MM.1S (cell line): Measurements from ENCODE around the gene ARHGEF11.

ENCODE experiments used
- DNase-seq: peaks from one replicate; pipeline ENCODE4 v3.0.0-alpha.2; 2015
- H2AFZ ChIP-seq: fragments of 300-600 bp; sonication (generic); 2 replicates; pipeline ENCODE4 v1.6.0; 2016; ENCODE audit warnings: antibody characterized with exemption, low read length
- H3F3A ChIP-seq: fragments of 300-600 bp; sonication (generic); 2 replicates; pipeline ENCODE4 v1.6.1; 2016; ENCODE audit warnings: mild to moderate bottlenecking, antibody characterized with exemption, low read length, moderate library complexity, mixed read lengths; ENCODE audit not compliant: insufficient read depth
- H3K27ac ChIP-seq: fragments of 300-600 bp; sonication (generic); 2 replicates; pipeline ENCODE4 v1.5.1; 2016; ENCODE audit warnings: mild to moderate bottlenecking, low read length
- H3K27me3 ChIP-seq: fragments of 300-600 bp; sonication (generic); replicated peaks from 2 replicates; pipeline ENCODE4 v1.6.0; 2016; ENCODE audit warnings: low read length; ENCODE audit not compliant: insufficient read depth
- H3K36me3 ChIP-seq: fragments of 300-600 bp; sonication (generic); replicated peaks from 2 replicates; pipeline ENCODE4 v1.6.1; 2016; ENCODE audit warnings: mild to moderate bottlenecking, low read length, mixed read lengths; ENCODE audit not compliant: insufficient read depth
- H3K4me1 ChIP-seq: fragments of 300-600 bp; sonication (generic); 2 replicates; pipeline ENCODE4 v1.6.1; 2016; ENCODE audit warnings: low read length, mixed read lengths
- H3K4me2 ChIP-seq: fragments of 300-600 bp; sonication (generic); 2 replicates; pipeline ENCODE4 v1.6.0; 2016; ENCODE audit warnings: low read depth, low read length
- H3K4me3 ChIP-seq: fragments of 300-600 bp; sonication (generic); 2 replicates; pipeline ENCODE4 v1.5.1; 2016; ENCODE audit warnings: low read length, mixed read lengths
- H3K79me2 ChIP-seq: fragments of 300-600 bp; sonication (generic); 2 replicates; pipeline ENCODE4 v1.6.1; 2016; ENCODE audit warnings: mixed run types, low read length, mixed read lengths
- H3K9ac ChIP-seq: fragments of 300-600 bp; sonication (generic); 2 replicates; pipeline ENCODE4 v1.6.1; 2016; ENCODE audit warnings: low read length, mixed read lengths
- H3K9me2 ChIP-seq: fragments of 300-600 bp; sonication (generic); replicated peaks from 2 replicates; pipeline ENCODE4 v1.6.1; 2016; ENCODE audit warnings: mild to moderate bottlenecking, low read length, mixed read lengths; ENCODE audit not compliant: insufficient read depth
- H3K9me3 ChIP-seq: fragments of 300-600 bp; sonication (generic); replicated peaks from 2 replicates; pipeline ENCODE4 v1.6.1; 2016; ENCODE audit warnings: mild to moderate bottlenecking, low read length, mixed read lengths; ENCODE audit not compliant: insufficient read depth
- H4K20me1 ChIP-seq: fragments of 300-600 bp; sonication (generic); 2 replicates; pipeline ENCODE4 v1.6.1; 2016; ENCODE audit warnings: mild to moderate bottlenecking, low read length, moderate library complexity, mixed read lengths; ENCODE audit not compliant: insufficient read depth
- EZH2 ChIP-seq: fragments of 300-600 bp; sonication (generic); optimal IDR thresholded peaks from 2 replicates; pipeline ENCODE3; 2017; ENCODE audit warnings: low read depth, mild to moderate bottlenecking, antibody characterized with exemption, low read length, mixed read lengths
- EZH2phosphoT487 ChIP-seq: fragments of 300-600 bp; sonication (generic); IDR thresholded peaks from 2 replicates; pipeline ENCODE4 v1.6.1; 2018; ENCODE audit warnings: antibody characterized with exemption, low read length
- TF ChIP-seq, protein P1 (sequence below): fragments of 300-600 bp; sonication (generic); IDR thresholded peaks from 2 replicates; pipeline ENCODE4 v1.5.1; 2016; ENCODE audit warnings: antibody characterized with exemption, low read length, mixed read lengths

The ARHGEF11 gene

DNA sequence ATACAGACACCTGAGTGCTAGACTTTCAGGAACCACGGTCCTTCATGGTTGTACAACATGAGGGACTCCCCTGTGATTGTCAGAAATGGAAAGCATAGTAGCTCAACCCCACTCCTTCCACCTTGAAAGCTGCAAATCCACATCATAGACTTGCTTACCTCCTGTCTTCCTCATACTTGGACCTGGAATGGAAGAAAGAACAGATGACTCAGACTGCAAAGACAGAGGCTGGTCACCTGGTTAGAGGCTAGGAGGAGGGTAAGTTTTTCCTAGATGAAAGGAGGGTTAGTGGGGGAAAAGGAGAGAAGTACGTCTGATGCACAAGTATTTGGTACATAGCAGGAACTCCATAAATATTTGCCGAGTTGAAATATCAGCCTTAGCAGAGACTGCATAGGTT is 87.9 kb downstream of the ARHGEF11 start:
- H3K36me3 ChIP-seq: no peaks in the 10 kb centered on the region
- peaks cover 17% of the 10 kb centered on the region for H3F3A ChIP-seq
- no peak overlapping the region for H2AFZ ChIP-seq
- H3K4me2 ChIP-seq: no peak overlapping the region
- no peak overlapping the region for H3K9ac ChIP-seq
- H3K79me2 ChIP-seq: no peaks in the 10 kb centered on the region
- H3K4me1 ChIP-seq: peaks cover 25% of the 10 kb centered on the region
- no peak overlapping the region for H3K4me3 ChIP-seq
- H3K9me3 ChIP-seq: no peaks in the 10 kb centered on the region
- H3K27ac ChIP-seq: no peak overlapping the region
- H3K27me3 ChIP-seq: no peaks in the 10 kb centered on the region
- no peak for DNase-seq
- TF ChIP-seq EZH2 (no peak), EZH2phosphoT487 (no peak)
- TF ChIP-seq, protein P1, sequence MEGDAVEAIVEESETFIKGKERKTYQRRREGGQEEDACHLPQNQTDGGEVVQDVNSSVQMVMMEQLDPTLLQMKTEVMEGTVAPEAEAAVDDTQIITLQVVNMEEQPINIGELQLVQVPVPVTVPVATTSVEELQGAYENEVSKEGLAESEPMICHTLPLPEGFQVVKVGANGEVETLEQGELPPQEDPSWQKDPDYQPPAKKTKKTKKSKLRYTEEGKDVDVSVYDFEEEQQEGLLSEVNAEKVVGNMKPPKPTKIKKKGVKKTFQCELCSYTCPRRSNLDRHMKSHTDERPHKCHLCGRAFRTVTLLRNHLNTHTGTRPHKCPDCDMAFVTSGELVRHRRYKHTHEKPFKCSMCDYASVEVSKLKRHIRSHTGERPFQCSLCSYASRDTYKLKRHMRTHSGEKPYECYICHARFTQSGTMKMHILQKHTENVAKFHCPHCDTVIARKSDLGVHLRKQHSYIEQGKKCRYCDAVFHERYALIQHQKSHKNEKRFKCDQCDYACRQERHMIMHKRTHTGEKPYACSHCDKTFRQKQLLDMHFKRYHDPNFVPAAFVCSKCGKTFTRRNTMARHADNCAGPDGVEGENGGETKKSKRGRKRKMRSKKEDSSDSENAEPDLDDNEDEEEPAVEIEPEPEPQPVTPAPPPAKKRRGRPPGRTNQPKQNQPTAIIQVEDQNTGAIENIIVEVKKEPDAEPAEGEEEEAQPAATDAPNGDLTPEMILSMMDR: no peak
- no peaks in the 10 kb centered on the region for H3K9me2 ChIP-seq
- no peaks in the 10 kb centered on the region for H4K20me1 ChIP-seq

GRCh38 chr1:156956333-156956732 is 89.2 kb downstream of the ARHGEF11 start:
- no peak for TF ChIP-seq EZH2phosphoT487
- no peak for TF ChIP-seq EZH2
- TF ChIP-seq, protein P1: no peak
- Histone ChIP-seq H4K20me1 (no peaks in the 10 kb centered on the region), H3K4me3 (no peak overlapping the region), H3K79me2 (no peaks in the 10 kb centered on the region), H3K9me3 (no peaks in the 10 kb centered on the region), H3K27ac (no peak overlapping the region), H3F3A (peaks cover 17% of the 10 kb centered on the region), H3K4me2 (no peak overlapping the region), H2AFZ (no peak overlapping the region), H3K36me3 (no peaks in the 10 kb centered on the region), H3K4me1 (peaks cover 25% of the 10 kb centered on the region), H3K9me2 (no peaks in the 10 kb centered on the region), H3K27me3 (no peaks in the 10 kb centered on the region), H3K9ac (no peak overlapping the region)
- no peak for DNase-seq

- Histone ChIP-seq H3K36me3 (no peaks in the 10 kb centered on the region), H2AFZ (no peak overlapping the region), H3K79me2 (no peaks in the 10 kb centered on the region), H3K4me3 (no peak overlapping the region), H3K4me2 (no peak overlapping the region), H3K4me1 (peaks cover 11% of the 10 kb centered on the region), H3K9me2 (no peaks in the 10 kb centered on the region), H3F3A (peaks cover 6% of the 10 kb centered on the region), H4K20me1 (no peaks in the 10 kb centered on the region), H3K9ac (no peak overlapping the region), H3K9me3 (no peaks in the 10 kb centered on the region), H3K27ac (no peak overlapping the region), H3K27me3 (no peaks in the 10 kb centered on the region)
- TF ChIP-seq EZH2: no peak
- TF ChIP-seq EZH2phosphoT487: no peak
- TF ChIP-seq, protein P1: no peak
- no peak for DNase-seq
These were observed 92.0 kb downstream of the ARHGEF11 start for GRCh38 chr1:156953571-156953970.
